Kidney epithelial cell (primary cell): Measurements from ENCODE around the gene DEFB132. TPM values are rescaled to one million over a fixed set of nuclear protein-coding genes. Genes with fewer than 3 reads are reported as not detected.
A peak's percentile ranks its signal among the peaks of the same experiment; 100 is the strongest.

Experiments
- DNase-seq: peaks from one replicate; pipeline ENCODE4 v3.0.0-alpha.2; 2010; ENCODE audit warnings: low read depth
- H3K27me3 ChIP-seq: 2 replicates; pipeline ENCODE4 v1.6.0; 2011; ENCODE audit warnings: low read length; ENCODE audit not compliant: control insufficient read depth, insufficient read depth
- H3K36me3 ChIP-seq: 2 replicates; pipeline ENCODE4 v1.5.1; 2011; ENCODE audit warnings: low read length; ENCODE audit not compliant: control insufficient read depth, insufficient read depth
- H3K4me3 ChIP-seq: 2 replicates; pipeline ENCODE4 v1.5.1; 2011; ENCODE audit warnings: low read depth, mild to moderate bottlenecking, control low read depth, low read length
- total RNA-seq: library from RNA; depleted of rRNA; stranded (reverse); fragments of >200 nt; gene quantifications from 2 replicates; pipeline ENCODE4 v1.2.3, GENCODE V29; 2015
- TF ChIP-seq, protein P1 (sequence below): IDR thresholded peaks from 2 replicates; pipeline ENCODE4 v1.5.1; 2011; ENCODE audit warnings: mild to moderate bottlenecking, moderate library complexity, low read length, control low read depth, inconsistent platforms; ENCODE audit not compliant: insufficient read depth, poor library complexity, severe bottlenecking

Gene DEFB132
- total RNA-seq, 1 donor from 2014 or later = not detected

DNA sequence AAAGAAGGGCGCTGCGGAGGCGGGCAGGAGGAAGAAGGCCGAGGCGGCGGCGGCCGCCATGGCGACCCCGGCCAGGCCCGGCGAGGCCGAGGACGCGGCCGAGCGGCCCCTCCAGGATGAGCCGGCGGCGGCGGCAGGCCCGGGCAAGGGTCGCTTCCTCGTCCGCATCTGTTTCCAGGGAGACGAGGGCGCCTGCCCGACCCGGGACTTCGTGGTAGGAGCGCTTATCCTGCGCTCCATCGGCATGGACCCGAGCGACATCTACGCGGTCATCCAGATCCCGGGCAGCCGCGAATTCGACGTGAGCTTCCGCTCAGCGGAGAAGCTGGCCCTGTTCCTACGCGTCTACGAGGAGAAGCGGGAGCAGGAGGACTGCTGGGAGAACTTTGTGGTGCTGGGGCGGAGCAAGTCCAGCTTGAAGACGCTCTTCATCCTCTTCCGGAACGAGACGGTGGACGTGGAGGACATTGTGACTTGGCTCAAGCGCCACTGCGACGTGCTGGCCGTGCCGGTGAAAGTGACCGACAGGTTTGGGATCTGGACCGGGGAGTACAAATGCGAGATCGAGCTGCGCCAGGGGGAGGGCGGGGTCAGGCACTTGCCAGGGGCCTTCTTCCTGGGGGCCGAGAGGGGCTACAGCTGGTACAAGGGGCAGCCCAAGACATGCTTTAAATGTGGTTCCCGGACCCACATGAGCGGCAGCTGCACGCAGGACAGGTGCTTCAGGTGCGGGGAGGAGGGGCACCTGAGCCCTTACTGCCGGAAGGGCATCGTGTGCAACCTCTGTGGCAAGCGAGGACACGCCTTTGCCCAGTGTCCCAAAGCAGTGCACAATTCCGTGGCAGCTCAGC lies 40.6 kb downstream of the DEFB132 start:
- Histone ChIP-seq H3K36me3 (no peaks in the 10 kb centered on the region), H3K27me3 (no peaks in the 10 kb centered on the region), H3K4me3 (peak overlapping the region; percentile 62)
- TF ChIP-seq, protein P1, sequence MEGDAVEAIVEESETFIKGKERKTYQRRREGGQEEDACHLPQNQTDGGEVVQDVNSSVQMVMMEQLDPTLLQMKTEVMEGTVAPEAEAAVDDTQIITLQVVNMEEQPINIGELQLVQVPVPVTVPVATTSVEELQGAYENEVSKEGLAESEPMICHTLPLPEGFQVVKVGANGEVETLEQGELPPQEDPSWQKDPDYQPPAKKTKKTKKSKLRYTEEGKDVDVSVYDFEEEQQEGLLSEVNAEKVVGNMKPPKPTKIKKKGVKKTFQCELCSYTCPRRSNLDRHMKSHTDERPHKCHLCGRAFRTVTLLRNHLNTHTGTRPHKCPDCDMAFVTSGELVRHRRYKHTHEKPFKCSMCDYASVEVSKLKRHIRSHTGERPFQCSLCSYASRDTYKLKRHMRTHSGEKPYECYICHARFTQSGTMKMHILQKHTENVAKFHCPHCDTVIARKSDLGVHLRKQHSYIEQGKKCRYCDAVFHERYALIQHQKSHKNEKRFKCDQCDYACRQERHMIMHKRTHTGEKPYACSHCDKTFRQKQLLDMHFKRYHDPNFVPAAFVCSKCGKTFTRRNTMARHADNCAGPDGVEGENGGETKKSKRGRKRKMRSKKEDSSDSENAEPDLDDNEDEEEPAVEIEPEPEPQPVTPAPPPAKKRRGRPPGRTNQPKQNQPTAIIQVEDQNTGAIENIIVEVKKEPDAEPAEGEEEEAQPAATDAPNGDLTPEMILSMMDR = no peak
- peak; percentile 25 for DNase-seq

DNA sequence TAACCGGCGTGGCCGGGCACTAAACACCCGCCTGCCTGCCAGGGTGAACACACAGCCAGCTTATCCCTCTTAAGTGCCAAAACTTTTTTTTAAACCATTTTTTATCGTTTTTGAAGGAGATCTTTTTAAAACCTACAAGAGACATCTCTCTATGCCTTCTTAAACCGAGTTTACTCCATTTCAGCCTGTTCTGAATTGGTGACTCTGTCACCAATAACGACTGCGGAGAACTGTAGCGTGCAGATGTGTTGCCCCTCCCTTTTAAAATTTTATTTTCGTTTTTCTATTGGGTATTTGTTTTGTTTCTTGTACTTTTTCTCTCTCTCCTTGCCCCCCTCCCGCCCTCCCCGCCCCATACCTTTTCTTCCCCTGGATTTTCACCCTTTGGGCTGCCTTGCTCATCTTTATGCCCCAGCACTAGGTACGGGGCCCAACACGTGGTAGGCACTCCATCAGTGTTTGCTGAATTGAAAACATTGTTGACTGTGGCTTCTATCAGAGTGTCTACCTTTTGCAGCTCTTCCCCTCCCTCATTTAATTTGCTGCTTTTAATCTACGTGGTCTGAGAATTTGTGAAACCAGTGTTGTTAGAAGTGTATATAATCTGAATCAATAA lies 41.4 kb downstream of the DEFB132 start:
- no peak for DNase-seq
- H3K27me3 ChIP-seq = no peaks in the 10 kb centered on the region

DNA sequence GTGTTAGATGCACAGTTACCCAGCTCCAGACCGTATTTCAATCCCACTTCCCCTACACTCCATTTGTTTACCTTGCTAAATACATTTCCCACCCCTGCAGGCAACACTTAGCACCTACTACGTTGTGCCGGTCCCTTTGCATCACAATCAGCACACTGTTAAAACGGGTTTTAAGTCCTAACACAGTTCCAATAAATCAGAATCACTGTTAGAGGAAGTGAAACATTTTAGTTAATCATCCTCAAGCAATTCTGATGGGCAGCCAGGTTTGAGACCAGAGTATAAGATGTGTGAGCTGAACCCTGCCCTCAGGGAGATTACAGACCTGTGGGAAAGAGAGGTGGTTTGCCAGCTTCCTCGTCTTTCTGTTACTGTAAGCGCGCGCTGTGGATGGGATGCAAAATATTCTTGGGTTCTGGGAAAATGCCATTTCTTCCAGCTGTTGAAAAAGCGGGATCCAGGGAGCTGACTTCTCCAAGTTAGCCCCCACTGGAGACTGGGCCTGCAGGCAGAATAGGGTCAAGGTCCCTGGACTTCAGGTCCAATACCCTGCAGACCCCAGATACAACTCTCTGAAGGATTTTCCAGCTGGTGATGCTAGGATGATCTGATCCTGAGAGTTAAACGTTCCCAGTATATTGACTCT lies 42.9 kb downstream of the DEFB132 start:
- H3K4me3 ChIP-seq = no peak overlapping the region
- no peaks in the 10 kb centered on the region for H3K36me3 ChIP-seq
- no peaks in the 10 kb centered on the region for H3K27me3 ChIP-seq
- TF ChIP-seq, protein P1 = no peak
- DNase-seq = no peak

More for the DNA sequence above, 41.4 kb downstream of the DEFB132 start:
- Histone ChIP-seq H3K4me3 (peak overlapping the region; percentile 62), H3K36me3 (no peaks in the 10 kb centered on the region)
- TF ChIP-seq, protein P1 = no peak

DNA sequence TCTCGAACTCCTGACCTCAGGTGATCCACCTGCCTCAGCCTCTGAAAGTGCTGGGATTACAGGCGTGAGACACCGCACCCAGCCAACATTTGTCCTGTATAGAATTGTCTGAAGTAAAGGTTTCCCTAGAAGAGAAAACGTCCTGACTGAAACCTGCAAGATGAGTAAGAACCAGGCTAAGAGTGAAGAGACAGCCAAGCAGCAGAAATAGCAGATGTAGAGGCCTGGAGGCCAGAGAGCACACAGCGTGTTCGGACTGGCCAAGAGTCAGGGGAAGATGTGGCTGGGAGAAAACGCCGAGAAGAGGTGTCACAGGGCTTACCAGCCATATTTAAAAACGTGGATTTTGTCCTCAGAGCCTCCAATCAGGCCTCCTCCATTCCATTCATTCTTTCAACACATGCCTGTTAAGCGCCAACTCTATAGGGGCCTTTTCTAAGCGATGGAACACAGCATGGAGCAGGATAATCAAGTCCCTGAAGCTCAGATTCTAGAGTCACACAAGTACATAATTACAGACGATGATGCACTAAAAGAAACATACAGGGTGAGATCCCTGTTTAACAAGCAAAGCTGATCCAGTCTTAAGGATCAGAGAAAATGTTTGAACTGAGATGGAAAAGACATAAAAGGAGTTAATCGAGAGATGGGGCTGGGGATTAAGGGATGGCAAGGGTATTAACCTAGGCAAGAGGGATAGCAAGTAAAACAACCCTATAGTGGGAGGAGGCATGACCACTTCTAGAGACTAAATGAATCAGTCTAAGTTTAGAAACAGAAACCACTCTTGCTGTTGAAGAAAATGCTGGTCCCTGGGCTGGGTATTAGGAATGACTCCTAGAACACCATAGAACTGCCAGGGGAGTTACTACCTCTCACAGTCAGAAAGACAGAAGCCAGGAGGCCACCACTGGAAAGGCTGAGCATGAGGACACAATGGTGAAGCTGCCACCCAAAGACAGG lies 44.6 kb downstream of the DEFB132 start:
- no peak overlapping the region for H3K4me3 ChIP-seq
- H3K36me3 ChIP-seq = no peaks in the 10 kb centered on the region
- H3K27me3 ChIP-seq = no peaks in the 10 kb centered on the region
- DNase-seq = no peak
- TF ChIP-seq, protein P1 = no peak

DNA sequence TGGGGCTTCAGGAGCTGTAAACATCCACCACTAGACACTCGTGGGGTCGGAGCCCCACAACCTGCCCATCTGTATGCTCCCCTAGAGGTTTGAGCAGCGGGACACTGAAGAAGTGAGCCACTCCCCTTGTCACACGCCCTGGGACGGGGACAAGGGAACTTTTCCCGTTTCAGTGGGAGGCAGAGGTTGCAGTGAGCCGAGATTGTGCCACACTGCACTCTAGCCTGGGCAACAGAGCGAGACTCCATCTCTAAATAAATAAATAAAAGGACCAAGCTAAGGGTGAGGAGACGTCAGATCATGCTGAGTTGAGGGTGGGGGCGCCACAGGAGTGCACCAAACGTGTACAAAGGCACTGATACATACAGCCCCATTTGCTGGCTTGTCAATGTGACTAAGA lies 48.2 kb downstream of the DEFB132 start:
- Histone ChIP-seq H3K27me3 (no peaks in the 10 kb centered on the region), H3K36me3 (no peaks in the 10 kb centered on the region), H3K4me3 (no peak overlapping the region)
- TF ChIP-seq, protein P1 = no peak
- DNase-seq = no peak
